ENCODE results near the gene RAB9A.

DNA sequence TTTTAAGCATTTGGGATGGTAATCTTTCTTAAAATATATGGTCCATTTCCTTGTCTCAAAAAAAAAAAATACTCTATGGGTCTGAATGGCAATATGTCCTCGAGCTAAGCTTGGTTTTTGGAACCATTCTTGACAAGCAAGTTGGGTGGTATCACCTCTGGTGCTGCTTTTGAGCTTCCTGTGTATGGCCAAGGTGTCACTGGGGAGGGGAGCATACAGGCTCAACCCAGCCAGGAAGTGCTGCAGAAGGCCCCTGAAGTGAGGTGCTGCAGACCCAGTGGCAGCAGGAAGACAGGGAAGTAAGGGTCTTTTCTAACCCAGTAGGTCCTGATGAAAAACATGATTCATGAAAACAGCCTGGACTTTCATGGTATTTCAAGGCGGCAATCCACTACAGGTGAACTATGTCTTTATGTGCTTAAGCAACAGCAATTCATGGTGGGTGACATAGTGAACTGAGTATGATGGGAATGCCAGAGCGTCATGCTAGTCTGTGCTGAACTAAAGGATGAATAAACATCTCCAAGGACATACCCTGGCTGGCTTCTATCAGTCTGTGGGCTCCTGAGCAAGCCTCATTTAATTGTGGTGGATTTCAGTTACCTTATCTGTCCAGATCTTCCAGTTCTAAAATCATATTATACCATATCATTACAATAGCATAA lies 30.4 kb downstream of the RAB9A start:
- TF ChIP-seq, protein P1, sequence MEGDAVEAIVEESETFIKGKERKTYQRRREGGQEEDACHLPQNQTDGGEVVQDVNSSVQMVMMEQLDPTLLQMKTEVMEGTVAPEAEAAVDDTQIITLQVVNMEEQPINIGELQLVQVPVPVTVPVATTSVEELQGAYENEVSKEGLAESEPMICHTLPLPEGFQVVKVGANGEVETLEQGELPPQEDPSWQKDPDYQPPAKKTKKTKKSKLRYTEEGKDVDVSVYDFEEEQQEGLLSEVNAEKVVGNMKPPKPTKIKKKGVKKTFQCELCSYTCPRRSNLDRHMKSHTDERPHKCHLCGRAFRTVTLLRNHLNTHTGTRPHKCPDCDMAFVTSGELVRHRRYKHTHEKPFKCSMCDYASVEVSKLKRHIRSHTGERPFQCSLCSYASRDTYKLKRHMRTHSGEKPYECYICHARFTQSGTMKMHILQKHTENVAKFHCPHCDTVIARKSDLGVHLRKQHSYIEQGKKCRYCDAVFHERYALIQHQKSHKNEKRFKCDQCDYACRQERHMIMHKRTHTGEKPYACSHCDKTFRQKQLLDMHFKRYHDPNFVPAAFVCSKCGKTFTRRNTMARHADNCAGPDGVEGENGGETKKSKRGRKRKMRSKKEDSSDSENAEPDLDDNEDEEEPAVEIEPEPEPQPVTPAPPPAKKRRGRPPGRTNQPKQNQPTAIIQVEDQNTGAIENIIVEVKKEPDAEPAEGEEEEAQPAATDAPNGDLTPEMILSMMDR (IDR thresholded peaks at IDR 0.05; ENCODE audit: low read depth, low read length, poor library complexity, severe bottlenecking): no peak
- TF ChIP-seq EZH2phosphoT487 (IDR thresholded peaks at IDR 0.05; ENCODE audit: borderline replicate concordance, low read length): no peak

All from DOHH2 (cell line).